HG03460 (cell line): ENCODE results near the gene MOSPD3.
A peak's percentile ranks its signal among the peaks of the same experiment; 100 is the strongest.

Source experiments
- ATAC-seq: cut with Tn5 transposase; IDR thresholded peaks from one replicate; pipeline ENCODE4 v1.9.1; 2021; ENCODE audit not compliant: unreplicated experiment

Gene MOSPD3

GRCh38 chr7:100575206-100575631 lies 37.1 kb upstream of the MOSPD3 start:
- no peak for ATAC-seq

DNA sequence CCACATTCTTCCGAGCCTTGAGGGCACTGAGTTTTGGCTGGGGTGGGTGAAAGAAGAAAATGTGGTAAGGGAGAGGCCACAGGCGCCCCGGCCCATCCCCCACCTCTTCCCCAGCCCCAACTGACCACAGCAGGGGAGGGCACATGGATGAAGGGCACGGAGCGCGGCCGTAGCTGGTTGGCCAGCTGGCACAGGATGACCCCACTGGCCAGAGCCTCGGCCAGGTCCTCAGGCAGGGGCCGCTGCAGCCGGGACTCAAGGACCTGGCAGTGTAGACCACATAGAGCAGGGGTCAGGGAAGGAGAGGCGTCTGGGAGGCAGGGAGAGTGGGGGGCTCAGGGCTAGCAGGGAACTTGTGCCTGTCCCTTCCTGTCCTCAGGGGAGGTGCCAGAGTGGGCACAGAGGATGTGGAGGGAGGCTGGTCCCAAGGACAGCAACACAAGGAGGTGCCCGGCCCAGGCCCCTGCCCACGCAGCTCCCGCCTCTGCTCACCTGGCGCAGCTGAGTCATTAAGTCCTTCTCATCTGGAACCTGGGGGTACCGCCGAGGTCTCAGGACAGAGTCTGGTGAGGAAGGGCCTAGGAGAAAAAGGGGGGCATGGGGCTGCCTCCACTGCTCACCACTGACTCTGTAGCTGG lies 36.5 kb upstream of the MOSPD3 start:
- no peak for ATAC-seq

DNA sequence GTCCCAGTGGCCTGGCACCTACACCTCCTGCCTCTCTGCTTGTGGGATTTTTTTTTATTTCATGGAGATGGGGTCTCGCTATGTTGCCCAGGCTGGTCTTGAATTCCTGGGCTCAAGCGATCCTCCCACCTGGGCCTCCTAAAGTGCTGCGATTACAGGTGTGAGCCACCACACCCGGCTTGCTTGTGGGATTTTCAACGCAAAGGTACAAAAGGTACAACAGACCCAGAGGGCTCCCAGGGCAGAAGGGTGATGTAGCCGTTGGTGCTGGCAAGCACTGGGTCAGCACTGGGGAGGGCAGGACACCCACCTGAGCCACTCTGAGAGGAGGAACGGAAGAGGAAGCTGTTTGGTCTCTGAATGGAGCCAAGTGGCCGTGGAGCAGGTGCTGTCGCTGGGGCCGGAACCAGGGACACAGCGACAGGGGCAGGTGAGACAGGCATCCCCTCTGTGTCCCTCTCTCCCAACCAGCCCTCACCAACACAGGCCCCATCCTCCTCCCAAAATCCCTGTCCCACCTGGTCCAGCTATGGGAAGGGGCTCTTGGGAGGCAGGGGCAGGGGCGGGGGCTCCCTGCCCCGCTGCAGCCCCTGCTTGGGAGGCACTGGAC lies 35.9 kb upstream of the MOSPD3 start:
- ATAC-seq: no peak

GRCh38 chr7:100577103-100577502 lies 35.2 kb upstream of the MOSPD3 start:
- no peak for ATAC-seq

GRCh38 chr7:100577507-100577906 lies 34.8 kb upstream of the MOSPD3 start:
- ATAC-seq: no peak

- no peak for ATAC-seq
These were observed 33.8 kb upstream of the MOSPD3 start for GRCh38 chr7:100578246-100579183.

GRCh38 chr7:100580466-100581283 lies 31.7 kb upstream of the MOSPD3 start:
- no peak for ATAC-seq

- no peak for ATAC-seq
These were observed 30.2 kb upstream of the MOSPD3 start for GRCh38 chr7:100582041-100582579.

DNA sequence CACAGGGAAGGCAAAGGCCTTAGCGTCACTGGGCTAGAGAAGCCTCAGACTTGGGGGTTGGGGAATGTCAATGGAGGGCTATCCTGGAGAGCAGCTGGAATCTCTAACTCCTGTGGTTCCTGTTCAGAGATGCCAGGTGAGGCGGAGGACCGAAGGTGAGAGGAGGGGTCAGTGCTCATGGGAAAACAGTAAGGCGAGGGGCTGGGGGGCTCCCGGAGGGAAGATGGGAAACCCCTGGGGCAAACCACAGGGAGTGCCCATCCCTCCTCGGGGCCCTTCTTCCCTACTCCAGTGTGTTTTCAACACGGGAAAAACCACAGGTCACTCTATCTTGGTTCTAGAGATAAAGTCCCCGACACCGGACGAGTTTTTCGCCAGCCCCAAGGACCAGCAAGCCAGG lies 29.7 kb upstream of the MOSPD3 start:
- ATAC-seq: no peak

DNA sequence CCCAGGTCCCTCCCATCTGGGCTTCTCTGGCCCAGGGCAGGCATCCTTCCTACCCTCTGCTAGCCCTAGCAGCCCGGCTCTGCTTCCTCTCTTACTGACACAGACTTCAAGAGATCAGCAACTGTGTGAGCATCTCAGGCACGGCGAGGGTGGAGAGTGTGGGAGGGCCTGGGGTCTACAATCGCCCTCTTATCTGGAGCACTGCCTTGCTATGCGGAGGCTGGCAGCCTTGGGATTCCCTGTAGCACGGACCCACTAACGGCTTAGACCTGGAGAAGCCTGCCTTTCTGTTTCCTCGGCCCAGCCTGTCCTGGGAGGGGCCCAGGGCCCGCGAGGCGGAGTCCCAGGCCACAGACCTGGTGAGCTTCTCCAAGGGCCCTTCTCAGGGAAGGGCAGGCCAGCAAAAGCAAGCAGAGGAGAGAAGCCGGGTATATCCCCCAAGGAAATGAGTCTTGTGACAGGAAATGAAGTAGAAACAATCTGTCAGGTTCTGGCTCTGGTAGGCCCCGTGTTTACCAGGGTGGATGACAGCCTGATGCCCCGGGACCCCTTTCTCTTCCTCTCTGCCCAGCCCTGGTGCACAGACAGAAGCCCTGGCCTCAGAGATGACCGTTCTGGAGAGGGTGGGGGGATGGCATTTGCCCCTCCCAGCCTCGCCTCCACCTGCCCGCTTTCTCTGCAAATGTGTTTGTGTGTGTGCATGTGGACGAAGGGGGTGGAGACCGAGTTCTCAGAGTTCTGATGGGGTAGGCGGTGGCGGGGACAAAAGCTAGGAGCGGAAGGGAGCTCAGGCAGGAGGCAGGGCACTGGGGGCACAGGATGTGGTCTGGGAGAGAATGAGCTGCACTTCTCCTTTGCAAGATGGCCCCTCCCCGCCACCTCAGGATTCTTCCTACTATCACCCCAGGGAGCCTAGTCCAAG lies 28.9 kb upstream of the MOSPD3 start:
- ATAC-seq: no peak

DNA sequence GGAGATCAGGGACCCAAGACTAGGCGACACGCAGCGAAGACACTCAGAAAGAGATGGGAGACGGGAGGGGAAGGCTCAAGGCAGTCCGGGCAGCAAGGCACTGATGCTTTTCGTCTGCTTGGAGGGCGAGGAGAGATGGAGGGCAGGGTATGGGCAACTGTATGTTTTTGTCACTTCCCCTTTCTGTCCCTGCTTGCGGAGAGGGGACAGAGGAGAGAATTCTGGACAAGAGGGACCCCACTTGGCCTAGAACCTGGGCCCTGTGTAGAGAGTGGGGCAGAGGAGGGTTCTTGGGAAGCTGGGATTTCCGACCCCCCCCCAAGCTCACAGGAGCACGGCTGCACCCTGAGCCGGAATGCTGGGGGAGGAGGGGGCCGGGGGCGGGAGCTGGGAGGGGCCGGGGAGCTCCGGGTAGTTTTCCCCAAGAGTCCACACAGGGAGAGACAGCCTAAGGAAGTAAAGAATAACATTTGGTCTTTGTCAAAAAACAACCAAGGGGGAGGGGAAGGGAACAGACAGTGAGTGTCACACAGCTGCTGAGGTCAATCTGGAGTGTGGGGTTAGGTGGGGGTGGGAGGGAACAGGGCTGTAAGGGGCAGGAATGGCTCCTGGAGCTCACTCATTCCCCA lies 28.2 kb upstream of the MOSPD3 start:
- no peak for ATAC-seq

DNA sequence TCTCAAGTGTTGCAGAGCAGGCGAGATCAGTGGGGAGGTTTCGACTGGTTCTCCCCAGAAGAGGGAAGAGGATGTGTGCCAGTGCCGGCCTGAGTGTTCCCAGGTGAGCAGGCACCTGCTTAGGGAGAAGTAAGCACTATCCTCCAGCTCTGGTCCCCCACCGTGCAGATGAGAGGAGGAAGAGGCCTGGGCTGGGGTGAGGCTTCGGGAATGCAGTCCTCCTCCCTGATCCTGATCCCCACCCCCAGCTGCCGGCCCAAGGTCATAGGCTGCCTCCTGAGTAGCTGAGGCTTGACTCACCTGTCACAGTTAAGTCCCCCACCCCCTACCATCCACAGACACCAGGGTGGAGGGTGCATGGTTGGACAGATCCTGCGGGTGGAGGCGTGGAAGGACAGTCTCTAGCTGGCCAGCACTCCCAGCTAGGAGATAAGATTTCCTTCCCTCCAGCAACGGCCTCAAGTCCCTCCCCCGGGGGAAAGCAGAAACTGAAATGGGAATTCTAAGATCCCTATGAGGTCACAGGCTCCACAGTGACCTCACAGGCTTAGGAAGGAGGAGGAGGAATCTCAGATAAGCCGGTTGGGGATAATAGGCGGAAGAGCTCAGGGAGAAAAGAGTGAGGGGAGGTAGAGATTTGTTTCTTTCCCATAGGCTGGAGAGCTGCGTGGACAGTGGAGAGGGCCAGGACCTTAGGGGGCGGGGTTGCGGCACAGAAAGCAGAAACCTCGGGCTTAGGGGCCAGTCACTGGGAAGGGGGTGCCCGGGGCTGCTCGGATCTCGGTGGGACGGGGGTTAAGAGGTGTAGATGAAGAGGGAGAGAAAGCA lies 27.4 kb upstream of the MOSPD3 start:
- no peak for ATAC-seq

DNA sequence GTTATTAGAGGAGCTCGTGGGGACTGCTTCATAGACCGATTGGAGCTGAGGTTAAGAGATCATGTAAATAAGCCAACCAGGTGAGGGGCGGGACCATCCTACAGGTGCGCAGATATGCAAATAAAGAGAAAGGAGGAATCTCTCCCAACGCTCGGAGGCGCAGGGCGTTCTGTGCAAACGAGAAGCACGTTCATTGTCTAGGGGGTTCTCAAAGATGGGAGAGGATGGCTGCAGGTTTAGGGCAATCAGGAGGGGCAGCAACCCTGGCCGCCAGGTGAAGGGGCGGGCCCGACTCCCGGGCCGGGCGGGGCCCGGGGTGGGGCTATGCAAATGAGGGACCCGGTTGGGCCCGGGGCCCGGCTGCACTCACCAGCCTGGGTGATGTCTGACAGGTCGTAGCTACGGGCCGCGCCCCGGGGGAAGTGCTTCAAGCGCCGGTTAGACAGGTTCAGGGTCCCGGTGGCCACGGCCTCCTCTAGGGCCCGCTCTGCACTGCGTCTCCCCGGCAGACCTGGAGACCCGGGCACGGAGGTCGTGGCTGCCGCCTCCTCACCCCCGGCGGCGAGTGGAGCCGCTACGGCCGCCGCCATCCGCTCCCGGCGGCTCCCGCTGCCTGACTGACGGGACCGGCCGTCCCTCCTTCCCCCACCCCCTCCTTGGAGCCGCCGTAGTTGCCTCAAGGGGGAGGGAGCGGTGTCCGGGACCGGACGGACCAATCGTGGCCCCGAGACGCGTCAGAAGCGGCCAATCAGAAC lies 26.7 kb upstream of the MOSPD3 start, which contains the start of gene LRCH4:
TSS of gene LRCH4 (minus strand) at position 619 of the 755 bp plus-strand sequence. CDS start at position 590, 29 bp downstream.
- peak; percentile 24 for ATAC-seq

DNA sequence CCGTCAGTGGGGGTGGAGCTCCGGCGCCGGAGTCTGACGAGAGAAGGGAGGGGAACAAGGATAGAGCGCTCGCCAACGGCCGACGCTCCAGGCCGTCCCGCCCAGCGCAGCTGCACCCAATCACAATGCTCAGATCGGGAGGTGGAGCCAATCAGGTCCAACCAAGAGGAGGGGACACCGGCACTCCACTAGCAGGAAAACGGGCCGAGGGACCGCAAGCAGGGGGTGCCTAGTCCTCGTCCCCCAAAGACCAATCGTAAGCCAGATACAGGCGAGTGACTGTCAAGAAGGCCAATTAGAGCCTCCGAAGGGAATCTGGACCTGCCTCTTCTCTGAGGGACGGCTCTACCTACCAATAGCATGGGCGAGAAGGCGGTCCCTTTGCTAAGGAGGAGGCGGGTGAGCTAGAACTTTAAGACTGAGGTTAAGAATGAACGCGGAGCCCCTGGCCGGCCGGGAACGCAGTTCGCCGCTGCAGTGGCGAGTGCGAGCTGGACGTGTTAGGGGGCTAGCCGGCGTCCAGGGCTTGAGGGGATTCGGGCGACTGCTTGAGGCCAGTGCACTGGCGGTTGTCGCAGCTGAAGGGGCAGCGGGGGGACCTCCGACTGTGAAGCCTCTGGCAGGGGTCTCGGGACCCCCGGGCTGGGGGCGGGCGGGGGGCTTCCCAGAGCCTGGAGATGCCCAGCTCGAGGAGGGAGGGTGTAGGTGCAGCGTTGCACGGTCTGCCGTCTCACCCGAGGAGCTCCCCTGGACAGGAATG lies 25.9 kb upstream of the MOSPD3 start, which contains the start of gene FBXO24:
TSS of gene FBXO24 (plus strand) at position 63 of the 760 bp plus-strand sequence. CDS start at position 361, 298 bp downstream.
- ATAC-seq: peak; percentile 84

DNA sequence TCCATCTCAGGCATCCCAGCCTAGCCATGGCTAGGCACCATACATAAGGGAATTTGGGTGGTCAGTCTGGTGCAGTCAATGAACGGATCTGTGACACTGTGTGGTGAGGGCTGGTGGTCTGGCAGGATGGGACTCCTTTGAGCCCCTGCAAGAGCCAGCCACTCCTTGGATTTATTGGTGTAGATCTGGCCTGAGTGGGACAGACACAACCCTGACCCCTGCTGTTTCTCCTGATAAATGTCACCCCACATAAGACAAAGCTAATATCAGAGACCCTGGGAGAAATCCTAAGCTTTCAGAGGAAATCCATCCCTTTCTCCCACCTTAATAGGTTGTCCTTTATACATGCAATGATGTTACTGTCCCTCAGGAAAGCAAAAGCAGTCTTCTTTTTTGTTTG lies 23.9 kb upstream of the MOSPD3 start:
- ATAC-seq: no peak

- no peak for ATAC-seq
These were observed 22.9 kb upstream of the MOSPD3 start for GRCh38 chr7:100589341-100589947.
